Fibroblast of skin of scalp (primary cell): ENCODE measurements around the gene OR6K6. TPM values are rescaled to one million over a fixed set of nuclear protein-coding genes. Genes with fewer than 3 reads are reported as not detected.

Experiments used
- DNase-seq: peaks from one replicate; pipeline ENCODE4 v3.0.0-alpha.2; 2013
- polyA plus RNA-seq, 2 experiments: library from polyadenylated mRNA; unstranded; fragments of 120-200 nt; gene quantifications; one replicate each; pipeline ENCODE4 v1.2.1, GENCODE V29; 2013; ENCODE audit not compliant: insufficient read length in 2 of 2

Gene OR6K6, protein sequence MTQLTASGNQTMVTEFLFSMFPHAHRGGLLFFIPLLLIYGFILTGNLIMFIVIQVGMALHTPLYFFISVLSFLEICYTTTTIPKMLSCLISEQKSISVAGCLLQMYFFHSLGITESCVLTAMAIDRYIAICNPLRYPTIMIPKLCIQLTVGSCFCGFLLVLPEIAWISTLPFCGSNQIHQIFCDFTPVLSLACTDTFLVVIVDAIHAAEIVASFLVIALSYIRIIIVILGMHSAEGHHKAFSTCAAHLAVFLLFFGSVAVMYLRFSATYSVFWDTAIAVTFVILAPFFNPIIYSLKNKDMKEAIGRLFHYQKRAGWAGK
- not detected for polyA plus RNA-seq (2013, experiment 1 of 2; ENCODE audit: insufficient read length)
- not detected for polyA plus RNA-seq (2013, experiment 2 of 2; ENCODE audit: insufficient read length)

DNA sequence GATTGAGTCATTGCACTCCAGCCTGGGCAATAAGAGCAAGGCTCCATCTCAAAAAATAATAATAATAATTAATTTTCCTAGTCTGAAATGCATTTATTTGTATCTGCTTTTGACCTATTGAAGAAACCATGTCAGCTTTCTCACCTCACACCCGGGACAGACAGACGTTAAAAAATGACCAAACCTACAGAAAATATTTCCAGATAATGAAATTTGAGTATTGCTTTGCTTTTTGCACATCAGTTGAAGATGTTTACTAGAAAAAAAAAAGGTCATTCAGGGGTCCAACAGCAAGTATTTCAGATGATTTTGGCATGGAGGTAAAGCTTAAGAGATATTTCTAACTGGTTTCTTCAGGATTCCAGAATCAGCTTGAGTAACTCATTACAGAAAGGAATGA lies at the start of gene OR6K6:
Gene OR6K6 (plus strand): TSS at position 301 of the 400 bp plus-strand sequence. CDS start 168 bp downstream, outside the sequence.
- no peak for DNase-seq

GRCh38 chr1:158706096-158706495 lies 48.4 kb upstream of the OR6K6 start:
- no peak for DNase-seq

GRCh38 chr1:158711098-158711497 lies 43.4 kb upstream of the OR6K6 start:
- no peak for DNase-seq

DNA sequence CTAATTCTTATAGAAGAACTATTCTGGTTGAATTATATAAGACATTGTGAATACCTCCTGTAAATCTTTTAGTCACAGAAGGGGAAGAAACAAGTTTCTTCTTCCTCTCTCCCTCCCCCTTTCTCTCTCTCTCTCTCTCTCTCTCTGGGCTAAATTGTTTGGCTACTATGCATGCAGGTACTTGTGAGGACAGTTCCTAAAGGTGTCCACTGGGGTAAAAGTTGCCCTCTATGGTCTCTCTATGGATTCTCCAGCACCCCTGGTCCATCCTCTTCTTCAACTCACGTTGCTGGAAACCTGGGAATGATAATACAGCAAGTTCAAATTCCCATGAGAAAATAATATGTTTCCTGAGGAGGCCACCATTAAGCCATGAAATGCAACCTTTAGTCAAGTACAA lies 39.8 kb upstream of the OR6K6 start:
- DNase-seq = no peak

DNA sequence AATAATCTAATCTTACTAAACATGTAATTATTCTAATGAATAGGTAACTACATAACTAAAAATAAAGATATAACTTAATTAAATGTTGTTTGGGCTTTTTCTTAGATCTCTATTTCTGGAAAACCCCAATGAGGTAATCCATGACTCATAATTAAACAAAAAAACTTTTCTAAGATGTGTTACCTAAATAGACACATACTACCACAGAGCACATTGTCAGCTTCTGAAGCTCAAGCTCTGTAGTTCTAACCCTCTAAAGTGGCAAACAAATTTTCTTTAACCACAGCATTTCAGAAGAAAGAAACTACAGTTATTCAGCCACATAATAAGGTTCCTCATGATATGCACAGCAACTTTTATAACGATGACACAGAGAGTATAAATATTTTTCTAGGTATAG lies 38.2 kb upstream of the OR6K6 start:
- no peak for DNase-seq

DNA sequence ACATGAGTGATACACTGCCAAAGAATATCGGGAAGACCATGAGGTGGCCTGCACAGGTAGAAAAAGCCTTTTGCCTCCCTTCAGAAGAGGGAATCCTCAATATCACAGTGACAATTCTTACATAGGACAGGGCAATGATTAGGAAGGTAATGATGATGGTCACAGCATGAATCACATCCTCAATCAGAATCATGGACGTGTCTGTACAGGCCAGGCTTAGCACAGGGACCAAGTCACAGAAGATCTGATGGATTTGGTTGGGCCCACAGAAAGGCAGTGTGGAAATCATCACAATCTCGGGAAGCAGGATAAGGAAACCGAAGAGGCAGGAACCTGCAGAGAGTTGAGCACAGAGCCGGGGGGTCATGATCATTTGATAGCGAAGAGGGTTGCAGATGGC lies 37.2 kb upstream of the OR6K6 start:
- no peak for DNase-seq

DNA sequence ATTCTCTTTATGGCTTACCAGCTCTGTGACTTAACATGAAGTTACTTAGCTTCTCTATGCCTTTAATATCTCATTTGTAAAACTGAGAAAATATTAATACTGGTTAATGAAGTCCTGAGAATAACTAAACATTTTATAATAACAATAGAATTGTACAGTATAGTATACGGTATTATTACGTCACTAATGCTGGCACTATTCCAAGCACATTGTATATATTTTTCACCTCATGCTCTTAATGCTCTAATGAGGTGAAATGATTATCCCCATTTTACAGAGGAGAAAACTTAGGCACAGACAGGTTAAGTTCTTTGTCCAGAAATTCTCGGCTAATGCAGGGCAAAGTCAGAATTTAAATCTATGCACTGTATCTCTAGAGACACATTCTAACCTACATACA lies 34.9 kb upstream of the OR6K6 start:
- no peak for DNase-seq

- DNase-seq = no peak
Observed at GRCh38 chr1:158720620-158721019, 33.9 kb upstream of the OR6K6 start, which contains the start of gene OR6K3. OR6K3 (minus strand) TSS chr1:158720720; CDS start chr1:158718115, 2,605 bp downstream.

GRCh38 chr1:158724442-158724841 lies 30.1 kb upstream of the OR6K6 start:
- no peak for DNase-seq

GRCh38 chr1:158728510-158729225 lies 25.9 kb upstream of the OR6K6 start:
- DNase-seq = no peak

DNA sequence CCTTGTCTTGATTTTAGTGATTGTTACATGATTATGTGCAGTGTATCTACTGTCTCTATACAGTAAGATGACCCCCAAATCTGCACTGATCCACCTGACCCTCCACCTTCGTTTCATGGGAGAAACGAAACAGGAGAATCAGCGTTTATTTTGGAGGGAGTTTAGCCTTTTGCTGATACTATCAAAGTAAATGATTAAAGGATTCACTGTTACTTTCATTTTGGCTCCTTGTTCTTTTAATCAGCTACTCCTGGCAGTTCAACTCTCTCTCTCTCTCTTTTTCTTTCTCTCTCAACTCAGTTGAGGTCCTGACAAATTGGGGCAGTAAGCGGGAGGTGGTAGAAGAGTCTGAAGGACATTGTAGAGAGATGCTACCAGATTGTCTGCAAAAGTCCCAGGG lies 24.1 kb upstream of the OR6K6 start:
- no peak for DNase-seq

DNA sequence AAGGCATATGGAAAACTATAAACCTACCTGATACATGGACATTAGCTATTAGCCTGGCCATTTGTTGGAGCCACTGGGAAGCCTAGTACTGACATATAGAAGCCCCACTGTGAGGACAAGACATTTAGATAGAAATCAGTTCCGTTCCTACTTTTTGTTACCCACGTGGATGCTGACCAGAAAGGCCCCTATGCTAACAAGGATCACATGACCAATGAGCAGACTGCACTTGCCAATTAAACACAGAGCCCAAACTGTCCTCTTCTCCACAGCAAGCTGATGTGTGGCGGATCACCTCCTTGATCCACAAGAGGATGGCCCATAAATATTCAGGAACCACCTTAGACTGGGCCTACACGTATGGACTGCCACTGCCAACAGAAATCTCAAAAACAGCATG lies 22.8 kb upstream of the OR6K6 start:
- no peak for DNase-seq

GRCh38 chr1:158732524-158732923 lies 22.0 kb upstream of the OR6K6 start:
- no peak for DNase-seq

GRCh38 chr1:158735848-158736247 lies 18.7 kb upstream of the OR6K6 start:
- DNase-seq = no peak

DNA sequence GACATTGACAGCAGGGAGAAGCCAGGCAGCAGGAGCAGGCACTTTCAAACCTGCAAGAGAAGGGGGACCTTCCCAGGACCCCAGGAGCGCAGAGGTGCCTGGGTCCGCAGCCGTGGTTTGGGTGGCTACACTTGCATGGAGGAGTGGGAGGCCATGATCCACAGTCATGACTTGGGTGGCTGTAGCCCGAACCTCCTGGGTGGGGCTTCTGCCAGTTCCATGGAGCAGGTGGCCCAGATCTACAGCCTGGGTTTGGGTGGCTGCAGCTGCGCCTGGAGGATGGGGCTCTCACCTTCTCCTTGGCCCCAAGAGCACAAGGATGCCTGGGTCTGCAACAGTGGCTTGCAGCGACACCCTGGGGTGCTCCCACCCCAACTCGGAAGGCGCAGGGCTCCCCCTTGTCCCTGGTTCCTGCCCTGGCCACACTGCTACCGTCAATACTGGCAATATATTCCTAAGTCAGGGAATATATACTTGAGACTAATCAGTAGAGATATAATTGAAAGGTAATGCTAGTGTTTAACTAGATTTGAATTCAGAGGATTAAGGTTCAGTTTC lies 2.3 kb upstream of the OR6K6 start:
- no peak for DNase-seq

GRCh38 chr1:158771950-158772866 lies 17.7 kb downstream of the OR6K6 start, which contains the start of gene OR6N1:
OR6N1 (minus strand) TSS chr1:158772195; CDS start chr1:158766682, 5,513 bp downstream.
- DNase-seq = no peak

- DNase-seq = no peak
Observed at GRCh38 chr1:158781104-158781503, 26.6 kb downstream of the OR6K6 start, which contains the start of gene OR6N2. OR6N2 (minus strand) TSS chr1:158781204; CDS start chr1:158777635, 3,569 bp downstream.

GRCh38 chr1:158793604-158794003 lies 39.1 kb downstream of the OR6K6 start:
- DNase-seq = no peak

GRCh38 chr1:158794247-158794646 lies 39.7 kb downstream of the OR6K6 start:
- no peak for DNase-seq

GRCh38 chr1:158798531-158798930 lies 44.0 kb downstream of the OR6K6 start:
- no peak for DNase-seq

DNA sequence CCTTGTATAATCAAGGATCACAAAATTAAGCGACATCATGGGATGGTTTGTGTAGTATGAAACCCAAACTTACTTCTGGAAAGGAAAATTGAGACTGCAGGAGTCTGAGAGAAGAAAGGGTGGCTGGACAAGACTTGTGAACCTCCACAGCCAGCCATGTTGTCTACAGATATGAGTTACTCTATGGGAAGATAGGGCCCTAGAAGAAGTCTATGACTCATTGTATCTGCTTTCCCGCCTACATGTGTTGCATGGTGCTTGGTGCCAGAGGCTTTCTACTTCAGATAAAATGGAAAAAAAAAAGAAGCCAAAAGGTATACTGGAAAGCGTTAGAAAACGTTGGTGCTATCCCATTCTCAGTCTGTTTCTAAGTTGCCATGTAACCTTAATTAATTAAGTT lies 45.2 kb downstream of the OR6K6 start:
- DNase-seq = no peak

GRCh38 chr1:158800526-158800925 lies 46.0 kb downstream of the OR6K6 start:
- no peak for DNase-seq
